Kidney tubule cell (primary cell): ENCODE data around the gene CFAP73.
A peak's percentile ranks its signal among the peaks of the same experiment; 100 is the strongest.
"Not testable (repeated sequence)": the region's sequence is repeated elsewhere in the genome, so short reads cannot be mapped to it uniquely, and the experiment has no call there.

Experiments used
- DNase-seq: peaks from one replicate; pipeline ENCODE4 v3.0.0-alpha.2; 2018; ENCODE audit warnings: low spot score

The CFAP73 gene

GRCh38 chr12:113119980-113120669 is 29.4 kb upstream of the CFAP73 start:
- no peak for DNase-seq

DNA sequence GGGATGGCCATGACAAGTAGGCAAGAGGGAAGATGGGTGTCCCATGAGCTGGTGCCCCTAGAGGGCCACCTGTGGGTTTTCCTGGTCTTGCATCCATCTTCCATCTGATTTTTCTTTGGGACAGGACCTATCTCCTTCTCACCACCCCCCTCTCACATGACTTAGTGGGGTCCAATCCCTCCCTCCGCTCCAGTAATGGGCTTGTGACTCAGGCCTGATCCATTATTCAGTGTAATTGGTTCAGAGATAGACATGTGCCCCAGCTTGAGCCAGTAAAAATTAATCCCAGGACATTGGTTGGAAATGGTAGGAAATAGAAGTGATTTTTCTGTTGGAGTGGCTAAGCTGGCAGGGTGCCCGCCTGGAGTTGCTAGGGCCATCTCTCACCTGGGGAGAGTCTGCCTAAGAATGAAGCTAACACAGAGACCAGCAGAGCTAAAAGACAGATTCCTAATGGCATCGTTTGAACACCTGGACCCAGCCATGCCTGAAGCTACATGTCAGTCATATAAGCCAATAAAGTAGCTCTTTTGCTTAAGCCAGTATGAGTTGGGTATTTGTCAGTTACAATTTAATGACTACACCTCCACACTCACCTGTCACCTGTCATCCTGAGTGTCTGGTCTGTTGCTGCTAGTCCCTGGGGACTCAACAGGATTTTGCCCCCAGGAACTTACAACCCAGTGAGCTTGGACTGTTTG is 28.7 kb upstream of the CFAP73 start:
- peak; percentile 26 for DNase-seq

DNA sequence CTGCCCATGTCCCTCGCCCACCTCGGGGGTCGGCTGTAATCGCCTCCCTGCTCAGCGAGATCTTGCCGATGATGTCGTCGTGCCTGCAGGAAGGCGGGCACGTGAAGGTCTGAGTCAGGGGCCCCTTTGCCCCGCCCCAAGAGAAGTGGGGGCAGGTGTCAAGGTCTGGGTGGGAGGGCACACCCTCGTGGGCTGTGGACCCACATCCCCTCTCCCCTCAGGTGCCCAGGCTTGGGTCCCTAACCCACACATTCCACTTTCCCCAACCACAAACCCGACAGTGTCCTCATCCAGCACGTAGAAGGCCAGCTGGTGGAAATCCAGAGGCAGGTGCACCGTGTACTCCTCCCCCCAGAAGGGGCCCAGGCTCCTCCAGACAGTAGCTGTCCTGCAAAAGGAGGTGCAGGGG is 21.7 kb upstream of the CFAP73 start:
- DNase-seq = no peak

GRCh38 chr12:113128802-113129663 is 20.5 kb upstream of the CFAP73 start:
- no peak for DNase-seq

- no peak for DNase-seq
Observed at GRCh38 chr12:113129664-113130456, 19.7 kb upstream of the CFAP73 start.

DNA sequence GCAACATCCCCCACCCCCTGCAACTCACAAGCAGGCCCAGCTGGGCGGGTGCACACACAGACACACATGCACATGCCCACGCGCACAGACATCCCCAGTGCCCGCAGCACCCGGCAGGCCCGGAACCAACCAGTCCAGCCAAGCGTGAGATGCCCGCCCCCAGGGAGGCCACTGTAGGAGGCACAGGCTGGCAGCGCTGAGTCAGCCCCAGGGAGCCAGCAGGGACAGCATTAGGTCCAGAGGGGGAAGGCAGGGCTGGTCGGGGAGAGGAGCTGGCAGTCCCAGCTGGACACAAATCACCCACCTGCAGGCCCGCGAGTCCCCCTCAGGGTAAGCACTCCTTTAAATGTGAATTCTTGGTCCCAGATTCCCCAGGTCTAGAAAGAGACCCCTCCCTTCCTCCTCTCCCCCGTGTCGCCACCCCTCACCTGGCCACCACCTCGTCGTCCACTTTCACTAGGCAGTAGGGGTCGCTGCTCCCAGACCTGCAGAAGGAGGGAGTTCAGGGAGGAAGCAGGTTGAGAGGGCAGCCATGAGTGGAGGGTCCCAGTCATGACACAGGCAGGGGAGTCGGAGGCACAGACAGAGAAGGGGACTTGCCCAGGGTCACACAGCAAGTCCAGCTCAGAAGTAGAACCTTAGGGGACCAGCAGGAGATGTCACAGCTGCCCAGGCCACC is 18.9 kb upstream of the CFAP73 start:
- peak; percentile 91 for DNase-seq

DNA sequence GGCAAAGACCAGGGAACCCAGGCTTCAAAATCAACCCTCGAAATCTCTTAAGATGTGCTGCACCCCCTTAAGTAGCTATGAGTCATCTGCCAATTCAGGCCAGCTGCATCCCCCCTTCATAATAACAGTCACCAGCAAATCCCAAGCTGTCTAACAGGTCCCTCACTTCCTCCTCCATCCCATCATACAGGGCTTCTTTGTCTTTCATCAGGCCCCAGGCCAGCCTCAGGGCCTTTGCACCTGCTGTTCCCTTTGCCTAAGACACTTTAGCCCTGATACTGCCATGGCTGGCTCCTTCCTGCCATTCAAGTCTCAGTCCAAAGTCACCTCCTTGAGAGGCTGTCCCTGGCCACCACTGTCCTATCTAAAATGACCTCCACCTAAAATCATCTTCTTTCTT is 18.0 kb upstream of the CFAP73 start:
- DNase-seq = peak; percentile 30

DNA sequence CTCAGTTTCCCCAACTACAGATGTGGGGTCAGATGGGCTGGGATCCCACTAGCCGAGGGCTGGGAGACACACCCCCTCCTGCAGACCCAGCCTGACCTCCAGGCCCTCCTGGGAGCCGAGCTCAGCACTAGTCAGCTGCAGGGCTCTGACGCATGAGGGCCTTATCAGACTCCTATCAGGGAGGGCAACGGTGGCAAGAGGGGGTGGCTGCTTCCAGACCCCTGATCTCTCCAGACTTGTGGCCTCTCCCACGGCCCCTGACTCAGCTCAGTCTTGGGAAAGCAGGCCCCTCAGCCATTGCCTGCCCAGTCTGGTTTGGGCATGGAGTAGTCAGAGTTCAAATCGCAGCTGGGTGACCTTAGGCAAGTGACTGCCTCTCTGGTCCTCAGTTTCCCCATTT is 16.5 kb upstream of the CFAP73 start:
- no peak for DNase-seq

DNA sequence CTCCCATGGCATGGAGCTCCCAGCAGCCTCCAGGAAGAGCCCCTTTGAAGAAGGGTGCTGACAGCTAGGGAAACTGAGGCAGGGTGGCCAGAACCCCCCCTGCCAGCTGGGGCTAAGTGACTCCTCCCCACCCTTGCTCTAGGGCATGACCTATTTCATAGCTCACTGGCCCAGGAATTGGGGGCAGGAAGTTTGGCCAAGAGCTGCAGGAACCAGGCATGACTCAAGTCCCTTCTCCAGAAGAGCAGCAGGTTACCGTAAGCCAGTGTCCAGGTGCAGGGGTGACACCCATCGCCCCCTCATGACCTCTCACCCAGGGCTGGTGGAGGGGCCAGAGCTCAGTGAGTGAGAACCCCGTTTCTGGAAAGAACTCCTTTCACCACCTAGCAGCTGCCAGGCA is 15.9 kb upstream of the CFAP73 start:
- DNase-seq = peak; percentile 67

- DNase-seq = no peak
Observed at GRCh38 chr12:113134071-113134470, 15.5 kb upstream of the CFAP73 start.

DNA sequence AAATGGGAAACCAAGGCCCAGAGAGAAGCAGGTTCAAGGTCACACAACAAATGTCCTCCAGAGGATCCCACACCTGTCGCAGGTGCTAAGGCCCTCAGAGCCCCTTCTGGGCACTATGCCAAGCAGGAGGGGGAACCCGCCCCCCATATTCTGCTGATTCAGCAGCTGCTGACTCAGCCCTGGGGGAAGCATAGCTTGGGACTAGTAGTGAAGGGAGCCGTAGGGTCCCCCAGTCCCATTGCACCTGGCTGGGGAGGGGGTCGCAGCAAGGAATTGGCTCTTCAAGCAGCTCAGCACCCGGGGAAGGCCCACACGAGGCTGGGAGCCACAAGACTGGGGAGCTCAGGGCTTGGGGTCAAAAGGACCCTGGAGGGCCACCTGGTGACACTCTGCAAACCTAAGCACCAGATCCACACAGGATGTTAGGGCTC is 15.0 kb upstream of the CFAP73 start:
- no peak for DNase-seq

GRCh38 chr12:113135178-113136127 is 14.1 kb upstream of the CFAP73 start, which contains the start of gene RASAL1:
Gene RASAL1 (minus strand): TSS chr12:113135761. CDS start chr12:113135462, 299 bp downstream.
- peak; percentile 80 for DNase-seq

DNA sequence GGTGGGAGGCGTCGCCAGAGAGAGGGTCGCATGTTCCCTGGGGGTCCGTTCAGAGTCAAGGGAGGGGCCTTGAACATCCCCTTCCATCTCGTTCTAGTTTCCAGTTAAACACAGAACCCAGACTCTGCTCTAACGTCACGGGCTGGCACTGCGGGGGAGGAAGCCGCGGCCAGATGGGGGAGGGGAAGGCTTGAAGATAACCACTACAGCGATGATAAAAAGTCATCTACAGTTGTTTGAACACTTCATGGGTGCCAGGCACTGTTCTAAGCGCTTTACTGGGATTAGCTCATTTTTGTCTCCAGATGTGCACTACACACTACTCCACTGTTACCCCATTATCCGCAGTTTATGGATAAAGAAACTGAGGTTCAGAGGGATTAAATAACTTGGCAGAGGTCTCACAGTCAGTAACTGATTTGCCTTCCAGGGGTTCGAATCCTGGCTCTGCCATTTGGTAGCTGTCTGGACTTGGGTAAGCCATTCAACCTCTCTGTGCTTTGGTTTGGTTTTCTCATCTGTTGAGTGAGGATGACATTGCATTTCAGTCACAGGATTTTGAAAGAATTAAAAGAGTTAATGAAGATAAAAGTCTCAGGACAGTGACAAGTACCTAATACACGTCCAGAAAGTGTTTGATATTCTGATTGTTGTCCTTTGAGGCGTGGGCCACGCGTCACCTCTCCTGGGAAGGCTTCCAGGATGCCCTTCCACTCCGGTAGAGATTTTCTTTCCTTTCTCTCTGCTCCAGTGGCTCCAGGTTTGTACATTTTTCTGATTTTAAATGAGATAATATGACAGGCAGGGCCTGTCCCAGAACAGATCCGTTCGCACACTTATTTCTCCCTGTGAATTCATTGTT is 13.2 kb upstream of the CFAP73 start:
- peak; percentile 41 for DNase-seq

GRCh38 chr12:113136990-113137511 is 12.5 kb upstream of the CFAP73 start:
- peak; percentile 54 for DNase-seq

DNA sequence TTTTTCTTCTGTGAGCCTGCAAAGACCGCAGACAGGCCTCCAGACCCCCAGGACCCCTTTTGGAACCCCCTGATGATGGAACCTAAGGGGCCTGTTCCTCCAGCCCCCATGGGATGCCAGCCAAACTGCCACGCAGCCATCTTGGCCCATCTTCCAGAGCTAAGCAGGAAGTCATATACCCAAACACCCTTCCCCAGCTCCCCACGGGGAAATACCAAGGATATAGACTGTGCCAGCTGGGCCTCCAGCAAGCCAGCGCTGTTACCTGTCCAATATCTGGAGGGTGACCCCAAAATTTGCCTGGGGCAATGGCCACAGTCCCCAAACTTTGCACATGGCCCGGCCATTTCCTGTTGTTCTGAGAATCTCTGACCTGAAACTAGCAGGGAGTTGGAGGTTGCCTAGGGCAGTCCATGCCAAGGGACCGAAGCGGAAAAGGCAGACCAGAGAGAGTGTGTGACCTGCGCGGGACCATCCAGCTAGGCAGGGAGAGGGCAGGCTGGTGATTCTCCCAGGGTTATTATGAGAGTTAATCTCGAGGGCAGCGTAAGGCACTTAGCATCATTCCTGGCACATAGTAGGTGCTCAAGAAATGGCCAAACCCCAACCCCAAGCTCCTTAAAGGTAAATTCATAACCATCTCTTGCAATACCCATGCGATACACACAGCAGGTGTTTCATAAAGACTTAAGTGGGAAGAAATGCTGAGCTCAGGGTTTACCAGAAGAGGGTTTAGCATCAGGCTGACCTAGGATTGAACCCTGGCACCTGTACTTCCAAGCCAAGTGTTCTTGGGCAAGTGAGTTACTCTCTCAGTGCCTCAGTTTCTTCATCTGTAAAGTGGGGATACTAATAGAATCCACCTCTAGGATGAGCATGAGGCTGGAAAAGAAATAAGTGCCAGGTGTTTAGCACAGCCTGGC is 11.4 kb upstream of the CFAP73 start:
- peak; percentile 32 for DNase-seq

GRCh38 chr12:113138826-113139225 is 10.7 kb upstream of the CFAP73 start:
- DNase-seq = peak; percentile 90

GRCh38 chr12:113140706-113141105 is 8.8 kb upstream of the CFAP73 start:
- no peak for DNase-seq

- DNase-seq = not testable (repeated sequence)
Observed at GRCh38 chr12:113141716-113142115, 7.8 kb upstream of the CFAP73 start.
